ENCODE measurements around the gene ZSCAN32.

Gene ZSCAN32

GRCh38 chr16:3400779-3401688, at the start of gene ZSCAN32, which contains the start of gene ZNF174:
TSS of gene ZSCAN32 (minus strand) at chr16:3401004. CDS start at chr16:3397557, 3,447 bp downstream.
TSS of gene ZNF174 (plus strand) at chr16:3401215. CDS start at chr16:3402005, 790 bp downstream.
- DNase-seq, result peak; percentile 98

GRCh38 chr16:3444032-3444388, 43.2 kb upstream of the ZSCAN32 start:
- DNase-seq, result no peak

- DNase-seq, result peak; percentile 79
Observed at GRCh38 chr16:3443108-3444031, 42.6 kb upstream of the ZSCAN32 start, which contains the start of the genes NAA60 and ZNF597. TSS of gene NAA60 (plus strand) at chr16:3443680. CDS start at chr16:3476228, 32,548 bp downstream. TSS of gene ZNF597 (minus strand) at chr16:3443504. CDS start at chr16:3443153, 351 bp downstream.

GRCh38 chr16:3439637-3440036, 38.8 kb upstream of the ZSCAN32 start:
- no peak for DNase-seq

- no peak for DNase-seq
Observed at GRCh38 chr16:3434373-3434772, 33.6 kb upstream of the ZSCAN32 start.

GRCh38 chr16:3431779-3432219, 31.0 kb upstream of the ZSCAN32 start:
- no peak for DNase-seq

GRCh38 chr16:3413730-3414379, 13.1 kb upstream of the ZSCAN32 start:
- DNase-seq, result no peak

- DNase-seq, result no peak
Observed at GRCh38 chr16:3408561-3409197, 7.9 kb upstream of the ZSCAN32 start.

GRCh38 chr16:3401719-3402397, 1.1 kb upstream of the ZSCAN32 start:
- DNase-seq, result no peak

GRCh38 chr16:3400446-3400778, 392 bp downstream of the ZSCAN32 start:
- no peak for DNase-seq

GRCh38 chr16:3389663-3390338, 11.0 kb downstream of the ZSCAN32 start:
- DNase-seq, result no peak

GRCh38 chr16:3388325-3388724, 12.5 kb downstream of the ZSCAN32 start:
- DNase-seq, result no peak

- no peak for DNase-seq
Observed at GRCh38 chr16:3383045-3383448, 17.8 kb downstream of the ZSCAN32 start.

- DNase-seq, result no peak
Observed at GRCh38 chr16:3377917-3378316, 22.9 kb downstream of the ZSCAN32 start.

GRCh38 chr16:3375680-3376079, 25.1 kb downstream of the ZSCAN32 start:
- no peak for DNase-seq

- DNase-seq, result no peak
Observed at GRCh38 chr16:3369073-3369472, 31.7 kb downstream of the ZSCAN32 start.

- peak; percentile 92 for DNase-seq
Observed at GRCh38 chr16:3364774-3365427, 35.9 kb downstream of the ZSCAN32 start.

- DNase-seq, result peak; percentile 14
Observed at GRCh38 chr16:3363793-3364192, 37.0 kb downstream of the ZSCAN32 start.

- DNase-seq, result no peak
Observed at GRCh38 chr16:3362931-3363330, 37.9 kb downstream of the ZSCAN32 start.

GRCh38 chr16:3358871-3359270, 41.9 kb downstream of the ZSCAN32 start:
- DNase-seq, result no peak

GRCh38 chr16:3356118-3356517, 44.7 kb downstream of the ZSCAN32 start:
- no peak for DNase-seq
